B cell (primary cell): ENCODE measurements around the gene HMGN4. TPM values are rescaled to one million over a fixed set of nuclear protein-coding genes. Genes with fewer than 3 reads are reported as not detected.
A peak's percentile ranks its signal among the peaks of the same experiment; 100 is the strongest.

Experiments used
- ATAC-seq: fragments of 200-7000 bp; cut with Tn5 transposase; one replicate; pipeline ENCODE4 v1.10.0; 2021; ENCODE audit warnings: low read depth, mild to moderate bottlenecking, moderate number of reproducible peaks, moderate library complexity
- CTCF ChIA-PET: fragments of 350-600 bp; sonication (Branson Sonifier 250); formaldehyde crosslinking; loops from one replicate; lab custom pipeline; 2021; ENCODE audit warnings: antibody characterized with exemption, inconsistent platforms; lab: Charles Lee
- POLR2A ChIA-PET: fragments of 350-600 bp; sonication (Branson Sonifier 250); formaldehyde crosslinking; loops from one replicate; lab custom pipeline; 2021; ENCODE audit warnings: antibody characterized with exemption; lab: Charles Lee
- DNase-seq: peaks from one replicate; pipeline ENCODE4 v3.0.0; 2013
- H2AFZ ChIP-seq: 2 replicates; pipeline ENCODE4 v1.6.1; 2012; ENCODE audit warnings: mild to moderate bottlenecking, low read depth, low read length; ENCODE audit not compliant: insufficient read depth, poor library complexity, severe bottlenecking
- H3K27ac ChIP-seq, 2 donors: 1 replicate in 1 of 2; 2 replicates in 1 of 2; pipeline ENCODE4 v1.5.1; 2012 to 2013; ENCODE audit warnings: low read length in 2 of 2, mild to moderate bottlenecking in 2 of 2, moderate library complexity in 1 of 2
- H3K27me3 ChIP-seq, 4 experiments: fragments of 200-600 bp in 1 of 4; sonication (generic) in 1 of 4; replicated peaks in 1 of 4; 1 replicate in 2 of 4; 2 replicates in 2 of 4; pipeline versions ENCODE4 v1.6.1 to v1.7.0; 2013 to 2016; ENCODE audit warnings: low read length in 3 of 4, mild to moderate bottlenecking in 2 of 4, mixed read lengths in 1 of 4, moderate library complexity in 1 of 4; ENCODE audit not compliant: insufficient read depth in 4 of 4, control insufficient read depth in 3 of 4; ENCODE audit errors: control extremely low read depth in 1 of 4
- H3K36me3 ChIP-seq, 2 experiments: replicated peaks in 1 of 2; 1 replicate in 1 of 2; 2 replicates in 1 of 2; pipeline versions ENCODE4 v1.6.1 to v1.7.1; 2013; ENCODE audit warnings: low read length in 1 of 2; ENCODE audit not compliant: insufficient read depth in 2 of 2, control insufficient read depth in 1 of 2; ENCODE audit errors: control extremely low read depth in 1 of 2, extremely low read depth in 1 of 2
- H3K4me1 ChIP-seq, 2 donors: fragments of 200-600 bp in 1 of 2; sonication (generic) in 1 of 2; 1 replicate in 1 of 2; 2 replicates in 1 of 2; pipeline versions ENCODE4 v1.5.1 to v1.6.1; 2013 to 2017; ENCODE audit warnings: low read length in 2 of 2; ENCODE audit not compliant: control insufficient read depth in 2 of 2, insufficient read depth in 2 of 2
- H3K4me2 ChIP-seq: replicated peaks from 2 replicates; pipeline ENCODE3; 2012; ENCODE audit warnings: mild to moderate bottlenecking, low read depth, low read length; ENCODE audit not compliant: poor library complexity, severe bottlenecking
- H3K4me3 ChIP-seq, 5 experiments: fragments of 200-600 bp in 1 of 5; sonication (generic) in 1 of 5; 1 replicate in 3 of 5; 2 replicates in 2 of 5; pipeline versions ENCODE4 v1.5.1 to v1.7.0; 2011 to 2016; ENCODE audit warnings: low read length in 4 of 5, mild to moderate bottlenecking in 4 of 5, low read depth in 2 of 5, control low read depth in 1 of 5, moderate library complexity in 1 of 5; ENCODE audit not compliant: insufficient read depth in 1 of 5; ENCODE audit errors: control extremely low read depth in 1 of 5, extremely low read depth in 1 of 5
- H3K79me2 ChIP-seq: fragments of 200-600 bp; sonication (generic); one replicate; pipeline ENCODE4 v1.6.0; 2016; ENCODE audit warnings: low read length; ENCODE audit not compliant: control insufficient read depth, insufficient read depth
- H3K9ac ChIP-seq: fragments of 200-600 bp; sonication (generic); 2 replicates; pipeline ENCODE4 v1.6.1; 2017; ENCODE audit warnings: mild to moderate bottlenecking, low read length, moderate library complexity
- H3K9me3 ChIP-seq, 3 donors: one replicate each; pipeline versions ENCODE4 v1.6.1 to v1.7.1; 2013; ENCODE audit warnings: low read length in 2 of 3; ENCODE audit not compliant: control insufficient read depth in 2 of 3, insufficient read depth in 1 of 3; ENCODE audit errors: control extremely low read depth in 1 of 3
- H4K20me1 ChIP-seq: 2 replicates; pipeline ENCODE4 v1.6.0; 2012; ENCODE audit warnings: mild to moderate bottlenecking, low read length; ENCODE audit not compliant: insufficient read depth, control insufficient read depth, poor library complexity, severe bottlenecking
- H3K27ac Mint-ChIP-seq: one replicate; pipeline ENCODE4 v1.8.0; 2021; ENCODE audit warnings: mixed read lengths
- H3K27me3 Mint-ChIP-seq: one replicate; pipeline ENCODE4 v1.8.0; 2021; ENCODE audit warnings: mixed read lengths
- H3K4me1 Mint-ChIP-seq: one replicate; pipeline ENCODE4 v1.8.0; 2021; ENCODE audit warnings: mixed read lengths
- H3K4me3 Mint-ChIP-seq: one replicate; pipeline ENCODE4 v1.8.0; 2021; ENCODE audit warnings: mixed read lengths
- H3K9me3 Mint-ChIP-seq: one replicate; pipeline ENCODE4 v1.8.0; 2022; ENCODE audit warnings: mixed read lengths; ENCODE audit not compliant: insufficient read depth
- CTCF ChIP-seq: fragments of 200-600 bp; IDR thresholded peaks from one replicate; pipeline ENCODE4 v1.8.0; 2022; ENCODE audit warnings: antibody characterized with exemption, mild to moderate bottlenecking
- EZH2 ChIP-seq: IDR thresholded peaks from 2 replicates; pipeline ENCODE4 v1.6.1; 2012; ENCODE audit warnings: borderline replicate concordance, low read depth, mild to moderate bottlenecking, moderate library complexity, low read length; ENCODE audit not compliant: insufficient read depth, poor library complexity, severe bottlenecking
- WGBS: methylation state at CpG from one replicate; pipeline ENCODE4 v1.1.5; 2013; ENCODE audit warnings: missing lambda C conversion rate; ENCODE audit not compliant: insufficient coverage; 5-methylcytosine and 5-hydroxymethylcytosine counted together
- intact Hi-C: fragments of 100-400 bp; cut with micrococcal nuclease; formaldehyde crosslinking; loops from one replicate; pipeline ENCODE4 v1.10.0; 2022
- polyA plus RNA-seq: library from polyadenylated mRNA; depleted of rRNA; stranded (reverse); fragments of >200 nt; gene quantifications from 2 replicates; pipeline ENCODE4 v1.2.3, GENCODE V29; 2012
- total RNA-seq, 2 donors: library from RNA; stranded (reverse); fragments of 120-200 nt in 1 of 2; gene quantifications; 1 replicate in 1 of 2; 2 replicates in 1 of 2; pipeline versions ENCODE4 v1.2.3 to v1.2.4, GENCODE V29; 2013 to 2022

The HMGN4 gene
- total and polyA plus RNA-seq, 2 donors (not counting 1 experiment from before 2014, with no cell fraction given) = 37.7 to 81.1 TPM

GRCh38 chr6:26536571-26537159 lies 1.5 kb upstream of the HMGN4 start:
- Histone ChIP-seq H3K4me1 (peaks cover 36 to 43% of the 10 kb centered on the region in 2 donors), H3K27me3 (no peaks in the 10 kb centered on the region), H3K27ac (peak overlapping the region; percentile 84 to 94), H3K79me2 (peaks cover 35% of the 10 kb centered on the region), H4K20me1 (no peaks in the 10 kb centered on the region), H3K4me3 (peak overlapping the region; percentile 89 to 98 (median 92)), H3K36me3 (peaks cover 0 to 4% of the 10 kb centered on the region in 2 experiments), H3K4me2 (peak overlapping the region; percentile 82), H2AFZ (peak overlapping the region; percentile 89), H3K9ac (peak overlapping the region; percentile 97), H3K9me3 (no peaks in the 10 kb centered on the region)
- ATAC-seq (no peak), DNase-seq (peak; percentile 65)
- Mint-ChIP-seq H3K4me3 (peak overlapping the region; percentile 96), H3K4me1 (peaks cover 63% of the 10 kb centered on the region), H3K27ac (peak overlapping the region; percentile 99), H3K27me3 (peaks cover 3% of the 10 kb centered on the region), H3K9me3 (no peaks in the 10 kb centered on the region)
- TF ChIP-seq CTCF (no peak), EZH2 (no peak)
- 8% methylated on average over 6 of the region's 12 CpGs for WGBS
- POLR2A ChIA-PET = interaction anchor here (0.7 to 3.1 kb wide), 15 partner anchors 8 to 338 kb away, joined by 3 to 51 read pairs (median 7); partner anchors contain the start of gene BTN3A3
- CTCF ChIA-PET = interaction anchor here (0.7 to 3.6 kb wide), 11 partner anchors 9 to 261 kb away, joined by 3 to 18 read pairs (median 4); no protein-coding TSS in a partner anchor
- intact Hi-C loops = loop anchor here (1.0 to 5.0 kb wide), 10 partner anchors 15 to 251 kb away; partner anchors contain the start of genes ABT1, BTN2A1, BTN3A1 and BTN3A2
